Adrenal gland (tissue), 5 donors: Measurements from ENCODE around the gene TNFRSF12A.

ENCODE experiments used
- POLR2A ChIP-seq, 2 donors: fragments of 450-650 bp; IDR thresholded peaks; one replicate each; pipeline ENCODE4 v1.6.1; 2017; ENCODE audit warnings: antibody characterized with exemption in 2 of 2, mild to moderate bottlenecking in 2 of 2, moderate library complexity in 1 of 2
- TF ChIP-seq, protein P1 (sequence below), 6 experiments: fragments of 450-650 bp in 4 of 6; fragments of 200-600 bp in 2 of 6; sonication (generic) in 1 of 6; IDR thresholded peaks; 1 replicate in 5 of 6; 2 replicates in 1 of 6; pipeline versions ENCODE4 v1.5.1 to v1.8.0; 2016 to 2021; ENCODE audit warnings: antibody characterized with exemption in 6 of 6, mild to moderate bottlenecking in 2 of 6, moderate library complexity in 1 of 6
- donor health status: DM: no; HTN: no; CAD: no.

DNA sequence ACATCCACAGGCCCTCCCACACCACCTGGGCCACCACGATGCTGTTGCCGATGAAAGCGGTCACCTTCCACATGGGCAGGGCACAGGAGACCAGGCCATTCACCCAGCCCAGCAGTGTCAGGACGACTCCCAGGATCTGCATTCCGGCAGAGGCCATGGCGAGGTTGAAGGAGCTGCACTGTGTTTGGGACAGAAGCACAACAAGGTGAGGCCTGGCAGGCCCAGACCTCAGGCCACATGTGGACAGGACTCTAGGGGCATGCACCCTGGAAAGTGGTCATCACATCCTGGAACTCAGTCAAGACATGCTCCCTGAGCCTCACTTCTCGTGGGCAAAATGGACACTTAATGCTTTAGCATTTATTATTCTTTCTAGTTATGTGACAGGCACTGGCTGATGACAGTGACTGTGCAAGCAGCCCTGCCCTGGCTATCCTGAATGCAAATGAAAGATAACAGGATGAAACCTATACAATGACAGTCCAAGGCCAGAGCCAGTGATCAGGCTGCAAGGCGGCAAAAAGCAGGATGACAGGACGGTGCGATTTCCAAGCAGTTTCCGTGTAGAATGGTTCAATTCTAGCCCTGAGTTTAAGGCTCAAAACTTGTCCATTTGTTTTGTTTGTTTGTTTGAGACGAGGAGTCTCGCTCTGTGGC lies 4.2 kb upstream of the TNFRSF12A start:
- TF ChIP-seq, protein P1, sequence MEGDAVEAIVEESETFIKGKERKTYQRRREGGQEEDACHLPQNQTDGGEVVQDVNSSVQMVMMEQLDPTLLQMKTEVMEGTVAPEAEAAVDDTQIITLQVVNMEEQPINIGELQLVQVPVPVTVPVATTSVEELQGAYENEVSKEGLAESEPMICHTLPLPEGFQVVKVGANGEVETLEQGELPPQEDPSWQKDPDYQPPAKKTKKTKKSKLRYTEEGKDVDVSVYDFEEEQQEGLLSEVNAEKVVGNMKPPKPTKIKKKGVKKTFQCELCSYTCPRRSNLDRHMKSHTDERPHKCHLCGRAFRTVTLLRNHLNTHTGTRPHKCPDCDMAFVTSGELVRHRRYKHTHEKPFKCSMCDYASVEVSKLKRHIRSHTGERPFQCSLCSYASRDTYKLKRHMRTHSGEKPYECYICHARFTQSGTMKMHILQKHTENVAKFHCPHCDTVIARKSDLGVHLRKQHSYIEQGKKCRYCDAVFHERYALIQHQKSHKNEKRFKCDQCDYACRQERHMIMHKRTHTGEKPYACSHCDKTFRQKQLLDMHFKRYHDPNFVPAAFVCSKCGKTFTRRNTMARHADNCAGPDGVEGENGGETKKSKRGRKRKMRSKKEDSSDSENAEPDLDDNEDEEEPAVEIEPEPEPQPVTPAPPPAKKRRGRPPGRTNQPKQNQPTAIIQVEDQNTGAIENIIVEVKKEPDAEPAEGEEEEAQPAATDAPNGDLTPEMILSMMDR (IDR thresholded peaks at IDR 0.05), result no peak
- no peak for TF ChIP-seq POLR2A (IDR thresholded peaks at IDR 0.05)
